Measurements from ENCODE around the gene CERS6. TPM values are rescaled to one million over a fixed set of nuclear protein-coding genes. Genes with fewer than 3 reads are reported as not detected.

The CERS6 gene
- total and polyA plus RNA-seq, 4 donors: 4.2 to 20.4 (median 10.1) TPM

- TF ChIP-seq FOXA1 (IDR thresholded peaks at IDR 0.05) (no peak), JUND (IDR thresholded peaks at IDR 0.05) (no peak)
Observed at GRCh38 chr2:168436840-168437239, 19.2 kb upstream of the CERS6 start (continued).

- no peak for DNase-seq (ENCODE audit: low spot score)
- Histone ChIP-seq H3K4me1 (ENCODE audit: control insufficient read depth in 4 of 4, insufficient read depth in 4 of 4, low read length in 3 of 4) (peaks cover 0 to 10% (median 2%) of the 10 kb centered on the region in 4 donors), H3K36me3 (ENCODE audit: control insufficient read depth in 4 of 4, insufficient read depth in 3 of 4, low read depth in 1 of 4, low read length in 3 of 4) (no peaks in the 10 kb centered on the region), H3K27ac (ENCODE audit: low read depth in 1 of 2, low read length in 2 of 2) (no peak overlapping the region), H3K4me3 (ENCODE audit: low read depth in 1 of 3, low read length in 3 of 3) (no peak overlapping the region), H3K27me3 (ENCODE audit: control insufficient read depth in 4 of 4, insufficient read depth in 4 of 4, low read length in 3 of 4) (no peaks in the 10 kb centered on the region), H3K9me3 (ENCODE audit: control insufficient read depth in 4 of 4, low read length in 3 of 4) (no peaks in the 10 kb centered on the region), H3K9ac (ENCODE audit: low read depth in 1 of 2, low read length in 2 of 2) (no peak overlapping the region)
- TF ChIP-seq MAX (IDR thresholded peaks at IDR 0.05): no peak
- TF ChIP-seq JUND (IDR thresholded peaks at IDR 0.05): no peak
- no peak for TF ChIP-seq HNF4A (conservative IDR thresholded peaks at IDR 0.05)
- no peak for TF ChIP-seq TAF1 (conservative IDR thresholded peaks at IDR 0.05)
- TF ChIP-seq REST (IDR thresholded peaks at IDR 0.05): no peak
- no peak for TF ChIP-seq GABPA (IDR thresholded peaks at IDR 0.05 in 1 of 2, conservative IDR thresholded peaks at IDR 0.05 in 1 of 2)
- TF ChIP-seq CTCF (IDR thresholded peaks at IDR 0.05; ENCODE audit: low read depth, low read length, missing input control): no peak
- no peak for TF ChIP-seq FOXA1 (IDR thresholded peaks at IDR 0.05)
- TF ChIP-seq ZBTB33 (IDR thresholded peaks at IDR 0.05): no peak
- no peak for TF ChIP-seq RAD21 (IDR thresholded peaks at IDR 0.05)
- no peak for TF ChIP-seq RXRA (IDR thresholded peaks at IDR 0.05)
- no peak for TF ChIP-seq SP1 (IDR thresholded peaks at IDR 0.05)
- no peak for TF ChIP-seq ATF3 (IDR thresholded peaks at IDR 0.05)
- 96% methylated on average over 6 of the region's 6 CpGs for WGBS
Observed at GRCh38 chr2:168438553-168438952, 17.5 kb upstream of the CERS6 start.

GRCh38 chr2:168439536-168439935 lies 16.5 kb upstream of the CERS6 start:
- Histone ChIP-seq H3K36me3 (ENCODE audit: control insufficient read depth in 4 of 4, insufficient read depth in 3 of 4, low read depth in 1 of 4, low read length in 3 of 4) (no peaks in the 10 kb centered on the region), H3K9me3 (ENCODE audit: control insufficient read depth in 4 of 4, low read length in 3 of 4) (no peaks in the 10 kb centered on the region), H3K27ac (ENCODE audit: low read depth in 1 of 2, low read length in 2 of 2) (no peak overlapping the region), H3K4me3 (ENCODE audit: low read depth in 1 of 3, low read length in 3 of 3) (no peak overlapping the region), H3K27me3 (ENCODE audit: control insufficient read depth in 4 of 4, insufficient read depth in 4 of 4, low read length in 3 of 4) (no peaks in the 10 kb centered on the region), H3K4me1 (ENCODE audit: control insufficient read depth in 4 of 4, insufficient read depth in 4 of 4, low read length in 3 of 4) (peaks cover 0 to 10% (median 2%) of the 10 kb centered on the region in 4 donors), H3K9ac (ENCODE audit: low read depth in 1 of 2, low read length in 2 of 2) (no peak overlapping the region)
- no peak for DNase-seq (ENCODE audit: low spot score)
- 60% methylated on average over 3 of the region's 3 CpGs for WGBS
- no peak for TF ChIP-seq GABPA (IDR thresholded peaks at IDR 0.05 in 1 of 2, conservative IDR thresholded peaks at IDR 0.05 in 1 of 2)
- TF ChIP-seq FOXA1 (IDR thresholded peaks at IDR 0.05): no peak
- TF ChIP-seq TAF1 (conservative IDR thresholded peaks at IDR 0.05): no peak
- TF ChIP-seq REST (IDR thresholded peaks at IDR 0.05): no peak
- no peak for TF ChIP-seq JUND (IDR thresholded peaks at IDR 0.05)
- TF ChIP-seq ATF3 (IDR thresholded peaks at IDR 0.05): no peak
- no peak for TF ChIP-seq RXRA (IDR thresholded peaks at IDR 0.05)

All from liver (tissue), 9 donors.